Muscle layer of colon (tissue), 2 donors: Measurements from ENCODE around the gene GALP.
"Not testable (repeated sequence)": the region's sequence is repeated elsewhere in the genome, so short reads cannot be mapped to it uniquely, and the experiment has no call there.

ENCODE experiments used
- H3K27ac ChIP-seq: one replicate; pipeline ENCODE4 v1.7.0; 2013; ENCODE audit warnings: low read depth, mild to moderate bottlenecking, low read length, moderate library complexity
- H3K27me3 ChIP-seq, 2 donors: one replicate each; pipeline ENCODE4 v1.7.0; 2013; ENCODE audit warnings: low read length in 2 of 2, mild to moderate bottlenecking in 2 of 2; ENCODE audit not compliant: insufficient read depth in 2 of 2, control insufficient read depth in 1 of 2
- H3K36me3 ChIP-seq: one replicate; pipeline ENCODE4 v1.7.0; 2013; ENCODE audit warnings: mild to moderate bottlenecking, low read length; ENCODE audit not compliant: insufficient read depth
- H3K4me1 ChIP-seq: one replicate; pipeline ENCODE4 v1.7.0; 2013; ENCODE audit warnings: mild to moderate bottlenecking, low read length; ENCODE audit not compliant: insufficient read depth
- H3K4me3 ChIP-seq, 2 donors: one replicate each; pipeline ENCODE4 v1.7.0; 2013; ENCODE audit warnings: low read length in 2 of 2, low read depth in 1 of 2, mild to moderate bottlenecking in 1 of 2, moderate library complexity in 1 of 2
- H3K9ac ChIP-seq: one replicate; pipeline ENCODE4 v1.7.0; 2013; ENCODE audit warnings: low read length
- H3K9me3 ChIP-seq: one replicate; pipeline ENCODE4 v1.7.0; 2013; ENCODE audit warnings: mild to moderate bottlenecking, low read length
- donor health status: abdominal sarcoma.
- donor health status: Adenocarcinoma of cecum.

GALP gene

DNA sequence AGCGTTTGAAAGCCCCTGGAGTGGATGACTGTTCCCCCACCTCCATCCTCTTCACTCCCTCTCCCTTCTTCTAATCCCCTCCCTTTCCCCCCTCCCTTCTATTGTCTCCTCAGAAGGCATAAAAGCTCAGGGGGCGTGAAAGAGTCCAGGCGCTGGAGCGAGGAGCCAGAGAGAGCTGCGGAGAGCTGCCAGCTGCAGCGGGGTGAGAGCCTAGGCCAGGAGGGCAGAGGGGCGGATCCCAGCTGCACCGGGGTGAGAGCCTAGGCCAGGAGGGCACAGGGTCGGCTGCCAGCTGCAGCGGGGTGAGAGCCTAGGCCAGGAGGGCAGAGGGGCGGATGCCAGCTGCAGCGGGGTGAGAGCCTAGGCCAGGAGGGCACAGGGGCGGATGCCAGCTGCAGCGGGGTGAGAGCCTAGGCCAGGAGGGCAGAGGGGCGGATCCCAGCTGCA lies at the start of gene GALP:
Gene GALP, plus strand, starts transcription at position 148 of the 447 bp plus-strand sequence. CDS start 1,101 bp downstream, outside the sequence.
- not testable (repeated sequence) for H3K27ac ChIP-seq, H3K36me3 ChIP-seq, H3K4me3 ChIP-seq, H3K9ac ChIP-seq, H3K9me3 ChIP-seq, H3K4me1 ChIP-seq
- peaks cover 0 to 20% of the 10 kb centered on the region in 2 donors for H3K27me3 ChIP-seq

DNA sequence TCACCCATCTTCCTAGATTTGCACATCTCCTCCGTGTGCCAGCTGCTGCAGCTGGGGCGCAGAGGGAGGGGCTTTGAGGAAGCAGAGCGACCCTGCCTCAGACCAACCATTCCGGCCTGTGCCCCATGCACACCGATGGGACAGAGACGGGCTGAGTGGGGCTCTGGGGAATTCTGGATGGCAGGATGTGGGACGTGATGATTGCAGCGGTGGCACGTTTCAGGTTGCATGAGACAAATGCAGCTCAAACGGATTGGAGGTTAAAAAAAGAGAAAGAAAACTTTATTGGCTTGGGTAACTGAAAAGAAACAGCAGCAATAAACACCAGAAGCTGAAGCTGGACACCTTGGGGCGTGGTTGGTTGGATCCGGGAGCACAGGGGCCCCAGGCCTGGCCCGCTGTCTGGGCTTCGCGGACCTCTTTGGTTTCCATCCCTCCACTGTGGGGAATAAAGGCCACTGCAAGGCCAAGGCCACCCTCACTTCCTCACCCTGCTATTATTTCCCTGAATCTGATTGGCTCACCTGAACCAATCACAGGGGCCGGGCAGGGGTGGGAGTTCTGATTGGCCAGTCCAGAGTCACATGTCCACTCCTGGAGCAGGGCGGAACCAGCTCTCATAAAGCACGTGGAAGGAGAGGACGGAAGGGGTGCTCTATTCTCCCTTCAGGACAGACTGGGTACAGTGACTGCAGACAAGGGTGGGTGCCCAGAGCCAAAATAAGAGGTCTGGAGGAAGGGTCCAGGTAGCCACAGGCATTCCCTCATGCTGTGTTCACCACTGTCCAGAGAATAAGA lies 48.6 kb upstream of the GALP start:
- Histone ChIP-seq H3K27me3 (no peaks in the 10 kb centered on the region), H3K36me3 (no peaks in the 10 kb centered on the region), H3K4me1 (peaks cover 1% of the 10 kb centered on the region), H3K27ac (no peak overlapping the region), H3K4me3 (no peak overlapping the region), H3K9ac (no peak overlapping the region), H3K9me3 (no peaks in the 10 kb centered on the region)

DNA sequence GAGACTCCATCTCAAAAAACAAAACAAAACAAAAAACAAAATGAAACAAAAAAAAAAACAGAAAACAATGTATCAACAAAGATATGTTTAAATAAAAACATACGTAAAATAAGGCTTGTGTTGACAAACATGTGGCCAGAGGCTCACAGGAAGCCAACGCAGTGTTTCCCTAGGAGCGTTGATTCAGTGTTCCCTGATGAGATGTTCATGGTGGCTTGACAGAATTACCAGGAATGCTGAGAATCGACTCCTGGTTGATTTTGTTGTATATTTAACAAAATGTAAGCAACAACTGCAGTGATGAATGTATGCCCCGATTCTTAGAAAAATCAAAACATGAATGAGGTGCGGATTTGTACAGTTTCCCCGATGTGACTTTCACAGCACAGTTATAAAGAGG lies 45.8 kb upstream of the GALP start:
- no peak overlapping the region for H3K4me3 ChIP-seq
- no peak overlapping the region for H3K27ac ChIP-seq
- H3K9ac ChIP-seq: no peak overlapping the region
- no peaks in the 10 kb centered on the region for H3K9me3 ChIP-seq
- H3K4me1 ChIP-seq: peaks cover 6% of the 10 kb centered on the region
- H3K36me3 ChIP-seq: no peaks in the 10 kb centered on the region
- H3K27me3 ChIP-seq: no peaks in the 10 kb centered on the region

DNA sequence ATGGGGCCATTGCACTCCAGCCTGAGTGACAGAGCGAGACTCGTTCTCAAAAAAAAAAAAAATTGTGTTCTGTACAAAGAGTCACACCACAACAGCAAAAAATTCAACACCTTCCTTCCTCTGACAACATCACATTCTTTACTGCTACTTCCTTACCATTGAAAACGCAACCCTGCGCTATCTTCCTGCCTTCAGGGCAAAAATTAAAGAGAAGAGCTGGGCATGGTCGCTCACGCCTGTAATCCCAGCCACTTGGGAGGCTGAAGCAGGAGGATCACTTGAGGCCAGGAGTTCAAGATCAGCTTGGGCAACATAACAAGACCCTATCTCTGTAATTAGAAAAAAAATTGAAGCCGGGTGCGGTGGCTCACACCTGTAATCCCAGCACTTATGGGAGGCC lies 44.2 kb upstream of the GALP start:
- Histone ChIP-seq H3K4me1 (peaks cover 6% of the 10 kb centered on the region), H3K27ac (no peak overlapping the region), H3K9me3 (no peaks in the 10 kb centered on the region), H3K27me3 (no peaks in the 10 kb centered on the region), H3K36me3 (no peaks in the 10 kb centered on the region), H3K4me3 (no peak overlapping the region), H3K9ac (no peak overlapping the region)

DNA sequence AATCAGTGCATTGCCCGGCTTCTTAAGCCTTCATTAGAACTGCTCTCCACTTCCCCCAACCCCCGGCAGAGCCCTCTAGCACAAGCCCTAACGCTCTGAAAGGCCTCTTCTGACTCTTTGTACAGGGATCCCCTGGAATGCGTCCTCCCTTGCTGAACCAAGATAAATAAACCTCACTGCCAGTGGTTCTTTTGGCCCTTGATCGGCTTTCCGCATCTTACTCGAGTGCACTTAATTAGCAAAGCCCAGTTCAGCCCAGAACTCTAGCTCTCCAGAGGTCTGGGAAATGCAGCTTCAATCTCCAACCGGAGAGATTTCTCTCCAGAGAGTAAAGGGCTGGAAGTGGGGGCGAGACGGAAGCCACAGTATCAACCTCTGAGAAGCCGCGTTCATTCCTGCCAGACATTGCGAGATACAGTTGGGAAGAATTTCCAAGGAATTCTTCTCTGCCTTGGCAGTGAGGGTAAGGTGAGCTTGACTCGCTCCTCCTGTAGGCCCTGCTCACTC lies 43.4 kb upstream of the GALP start:
- Histone ChIP-seq H3K27me3 (no peaks in the 10 kb centered on the region), H3K36me3 (no peaks in the 10 kb centered on the region), H3K4me1 (peaks cover 6% of the 10 kb centered on the region), H3K27ac (peak overlapping the region; percentile 76), H3K4me3 (no peak overlapping the region), H3K9me3 (no peaks in the 10 kb centered on the region), H3K9ac (peak overlapping the region; percentile 21)

DNA sequence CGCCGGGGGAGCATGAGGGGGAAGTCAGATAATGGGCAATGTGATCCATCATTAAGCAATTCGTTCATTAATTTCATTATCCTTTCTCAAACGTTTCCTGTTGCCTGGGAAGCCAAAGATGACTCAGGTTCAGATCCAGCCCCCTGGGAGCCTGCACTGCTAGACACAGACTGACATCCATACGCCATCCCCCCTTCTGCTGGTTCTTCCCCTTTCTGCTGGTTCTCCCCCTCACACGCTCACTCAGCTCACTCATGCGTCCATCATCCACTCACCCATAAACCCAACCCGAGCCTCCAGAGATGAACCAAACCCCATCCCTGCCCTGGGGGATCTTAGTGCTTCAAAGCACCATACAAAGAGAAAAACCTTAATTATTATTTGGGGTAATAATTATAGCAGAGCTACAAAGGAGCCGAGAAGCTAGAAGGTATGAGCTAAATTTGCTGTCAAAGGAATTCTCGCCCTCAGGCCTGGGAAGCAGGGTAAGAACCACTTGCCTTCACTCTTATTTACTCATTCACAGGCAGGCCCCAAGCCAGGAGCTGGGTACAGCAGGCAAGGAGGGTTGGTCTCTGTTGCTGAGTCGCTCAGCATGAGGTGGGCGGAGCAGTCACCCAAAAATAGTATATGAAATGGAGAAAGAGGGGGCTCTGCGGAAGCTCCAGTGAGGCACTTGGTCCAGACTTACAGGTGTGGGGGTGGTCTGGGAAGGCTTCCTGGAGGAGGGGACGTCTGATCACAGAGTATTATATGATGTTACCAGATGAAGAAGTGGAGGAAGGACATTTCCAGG lies 41.8 kb upstream of the GALP start:
- no peak overlapping the region for H3K4me3 ChIP-seq
- H3K36me3 ChIP-seq: no peaks in the 10 kb centered on the region
- H3K9me3 ChIP-seq: no peaks in the 10 kb centered on the region
- H3K4me1 ChIP-seq: peaks cover 6% of the 10 kb centered on the region
- no peaks in the 10 kb centered on the region for H3K27me3 ChIP-seq
- no peak overlapping the region for H3K27ac ChIP-seq
- H3K9ac ChIP-seq: no peak overlapping the region

DNA sequence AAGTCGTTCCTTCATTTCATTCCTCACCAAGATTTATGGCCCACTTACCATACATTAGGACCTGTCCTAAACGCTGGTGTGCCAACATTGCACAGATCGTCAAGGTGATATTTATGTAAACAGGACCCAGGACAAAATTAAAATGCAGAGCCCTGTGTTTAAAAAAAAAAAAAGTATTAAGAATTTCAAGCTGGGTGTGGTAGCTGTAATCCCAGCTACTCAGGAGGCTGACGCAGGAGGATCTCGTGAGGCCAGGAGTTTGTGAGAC lies 41.2 kb upstream of the GALP start:
- Histone ChIP-seq H3K4me3 (no peak overlapping the region), H3K4me1 (peaks cover 7% of the 10 kb centered on the region), H3K36me3 (no peaks in the 10 kb centered on the region), H3K9me3 (no peaks in the 10 kb centered on the region), H3K9ac (no peak overlapping the region), H3K27ac (no peak overlapping the region), H3K27me3 (no peaks in the 10 kb centered on the region)

DNA sequence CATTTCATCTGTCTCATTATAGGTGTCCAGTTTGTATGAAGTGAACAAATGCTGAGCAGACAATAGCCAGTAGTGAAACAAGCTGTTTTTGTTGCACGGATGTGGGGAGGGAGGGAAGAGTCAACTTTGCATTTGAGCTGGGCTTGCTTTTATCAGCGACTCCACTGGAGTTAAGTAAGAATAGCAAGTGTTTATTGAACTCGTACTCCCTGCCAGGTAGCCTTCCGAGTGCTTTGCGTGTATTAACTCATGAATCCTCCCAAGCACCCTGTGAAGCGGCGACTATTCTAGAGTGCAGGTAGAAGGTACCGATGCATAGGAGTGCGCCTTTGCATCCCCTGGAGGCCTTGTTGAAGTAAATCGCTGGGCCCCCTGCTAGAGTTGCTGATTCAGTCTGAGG lies 39.4 kb upstream of the GALP start:
- Histone ChIP-seq H3K9ac (no peak overlapping the region), H3K4me3 (no peak overlapping the region), H3K27me3 (no peaks in the 10 kb centered on the region), H3K4me1 (peaks cover 13% of the 10 kb centered on the region), H3K36me3 (no peaks in the 10 kb centered on the region), H3K27ac (no peak overlapping the region), H3K9me3 (no peaks in the 10 kb centered on the region)

- H3K9me3 ChIP-seq: no peaks in the 10 kb centered on the region
- H3K4me1 ChIP-seq: peaks cover 16% of the 10 kb centered on the region
- no peak overlapping the region for H3K4me3 ChIP-seq
- no peak overlapping the region for H3K9ac ChIP-seq
- H3K36me3 ChIP-seq: no peaks in the 10 kb centered on the region
- no peak overlapping the region for H3K27ac ChIP-seq
- H3K27me3 ChIP-seq: no peaks in the 10 kb centered on the region
Observed at GRCh38 chr19:56137405-56137804, 38.4 kb upstream of the GALP start.

GRCh38 chr19:56138069-56138468 lies 37.7 kb upstream of the GALP start:
- H3K27ac ChIP-seq: no peak overlapping the region
- H3K27me3 ChIP-seq: no peaks in the 10 kb centered on the region
- H3K4me1 ChIP-seq: peaks cover 20% of the 10 kb centered on the region

DNA sequence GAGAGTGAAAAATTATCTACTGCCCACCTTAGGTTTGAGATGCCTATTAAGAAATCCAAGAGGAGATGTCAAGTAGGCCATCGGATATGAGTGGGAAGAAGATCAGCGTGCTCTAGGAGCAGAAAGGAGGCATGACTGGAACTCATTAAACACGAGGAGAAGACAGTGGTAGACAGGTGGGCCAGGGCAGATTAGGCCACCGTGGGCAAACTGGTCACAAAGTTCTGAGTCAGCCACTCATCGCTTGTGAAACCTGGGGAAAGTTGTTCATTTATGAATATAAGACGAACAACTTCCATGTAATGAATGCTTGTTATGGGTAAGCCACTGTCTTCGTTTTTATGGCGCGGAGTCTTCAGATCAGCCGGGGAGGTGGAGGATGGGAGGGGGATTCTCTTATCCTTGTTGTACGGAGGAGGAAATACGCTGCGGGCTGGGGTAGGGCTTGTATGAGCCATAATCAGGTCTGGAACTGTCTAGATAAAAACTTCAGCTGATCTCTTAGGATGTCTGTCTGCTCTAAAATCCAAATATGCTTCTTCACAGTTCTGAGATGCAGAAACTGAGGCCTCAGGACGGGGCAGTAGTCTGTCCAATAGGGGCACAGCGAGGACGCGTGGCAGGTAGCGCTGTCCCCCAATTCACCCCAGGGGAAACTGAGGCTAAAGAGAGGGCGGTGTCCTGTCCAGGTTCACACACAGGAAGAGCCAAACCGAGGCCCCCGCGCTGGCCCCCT lies 35.8 kb upstream of the GALP start:
- Histone ChIP-seq H3K27ac (peak overlapping the region; percentile 98), H3K4me3 (peak overlapping the region; percentile 45 to 72), H3K4me1 (peaks cover 22% of the 10 kb centered on the region), H3K9ac (peak overlapping the region; percentile 59), H3K36me3 (no peaks in the 10 kb centered on the region), H3K9me3 (no peaks in the 10 kb centered on the region), H3K27me3 (no peaks in the 10 kb centered on the region)

More at GRCh38 chr19:56138069-56138468, 37.7 kb upstream of the GALP start:
- H3K9me3 ChIP-seq: no peaks in the 10 kb centered on the region
- H3K9ac ChIP-seq: no peak overlapping the region
- H3K4me3 ChIP-seq: no peak overlapping the region
- no peaks in the 10 kb centered on the region for H3K36me3 ChIP-seq
